AG09319 (cell line): ENCODE measurements around the gene CMTR1.

Source experiments
- DNase-seq: peaks from one replicate; pipeline ENCODE4 v3.0.0-alpha.2; 2010; ENCODE audit warnings: low read depth; ENCODE audit errors: extremely low read depth
- TF ChIP-seq, protein P1 (sequence below): IDR thresholded peaks from 2 replicates; pipeline ENCODE4 v1.5.1; 2011; ENCODE audit warnings: low read depth, mild to moderate bottlenecking, inconsistent platforms, low read length, moderate library complexity

The CMTR1 gene

DNA sequence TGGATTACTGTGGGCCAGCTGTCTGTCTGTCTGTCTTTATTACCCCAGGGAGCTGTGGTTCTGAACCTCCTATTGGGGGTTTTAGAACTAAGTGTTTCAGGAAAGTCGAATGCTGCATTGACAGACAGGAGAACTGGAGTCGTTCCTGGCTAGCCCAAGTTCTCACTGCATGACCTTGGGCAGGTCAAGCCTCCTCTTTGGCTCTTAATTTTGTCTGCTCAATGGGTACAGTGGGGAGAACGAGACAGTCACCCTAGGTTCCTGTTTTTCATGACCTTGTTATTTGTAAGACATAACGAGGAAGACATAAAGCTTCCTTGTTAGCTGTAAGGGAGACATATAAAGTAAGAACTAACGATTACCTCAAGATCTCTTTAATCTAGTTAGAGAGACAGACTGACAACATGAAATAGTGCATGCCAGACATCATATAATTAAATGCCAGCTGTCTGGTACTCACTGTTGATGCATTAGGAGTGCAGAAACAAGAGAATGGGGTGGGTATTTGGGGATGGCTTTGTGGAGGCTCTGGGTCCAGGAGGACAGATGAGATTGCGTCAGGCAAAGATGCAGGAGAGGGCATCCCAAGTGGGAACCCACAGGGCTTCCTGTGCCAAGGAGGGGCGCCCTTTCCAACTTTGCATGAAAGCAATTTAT, 70.4 kb downstream of the CMTR1 start:
- no peak for DNase-seq
- TF ChIP-seq, protein P1, sequence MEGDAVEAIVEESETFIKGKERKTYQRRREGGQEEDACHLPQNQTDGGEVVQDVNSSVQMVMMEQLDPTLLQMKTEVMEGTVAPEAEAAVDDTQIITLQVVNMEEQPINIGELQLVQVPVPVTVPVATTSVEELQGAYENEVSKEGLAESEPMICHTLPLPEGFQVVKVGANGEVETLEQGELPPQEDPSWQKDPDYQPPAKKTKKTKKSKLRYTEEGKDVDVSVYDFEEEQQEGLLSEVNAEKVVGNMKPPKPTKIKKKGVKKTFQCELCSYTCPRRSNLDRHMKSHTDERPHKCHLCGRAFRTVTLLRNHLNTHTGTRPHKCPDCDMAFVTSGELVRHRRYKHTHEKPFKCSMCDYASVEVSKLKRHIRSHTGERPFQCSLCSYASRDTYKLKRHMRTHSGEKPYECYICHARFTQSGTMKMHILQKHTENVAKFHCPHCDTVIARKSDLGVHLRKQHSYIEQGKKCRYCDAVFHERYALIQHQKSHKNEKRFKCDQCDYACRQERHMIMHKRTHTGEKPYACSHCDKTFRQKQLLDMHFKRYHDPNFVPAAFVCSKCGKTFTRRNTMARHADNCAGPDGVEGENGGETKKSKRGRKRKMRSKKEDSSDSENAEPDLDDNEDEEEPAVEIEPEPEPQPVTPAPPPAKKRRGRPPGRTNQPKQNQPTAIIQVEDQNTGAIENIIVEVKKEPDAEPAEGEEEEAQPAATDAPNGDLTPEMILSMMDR, result no peak

- TF ChIP-seq, protein P1, result no peak
- DNase-seq, result no peak
Measured at GRCh38 chr6:37504024-37504423, 71.0 kb downstream of the CMTR1 start.

GRCh38 chr6:37506479-37506878, 73.5 kb downstream of the CMTR1 start:
- TF ChIP-seq, protein P1, result no peak
- no peak for DNase-seq

DNA sequence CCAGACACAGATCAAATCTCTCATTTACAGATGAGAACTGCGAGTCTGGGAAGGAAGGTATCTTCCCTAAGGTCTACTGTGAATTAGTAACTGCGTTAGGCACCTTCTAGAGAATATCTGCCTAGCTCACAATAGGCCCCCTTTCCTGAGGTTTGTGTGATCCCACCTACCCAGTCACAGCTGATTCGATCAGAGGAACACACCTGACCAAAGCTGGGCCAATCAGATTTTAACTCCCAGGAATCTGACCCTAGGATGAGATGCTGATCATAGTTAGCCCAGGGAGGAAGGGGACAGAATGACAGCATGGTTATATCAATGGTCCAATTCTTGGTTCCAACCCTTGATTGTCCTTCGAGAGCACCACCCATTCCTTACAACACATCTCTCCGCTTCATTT, 74.1 kb downstream of the CMTR1 start:
- no peak for DNase-seq
- TF ChIP-seq, protein P1, result no peak

GRCh38 chr6:37507690-37508421, 74.8 kb downstream of the CMTR1 start:
- TF ChIP-seq, protein P1, result no peak
- no peak for DNase-seq

DNA sequence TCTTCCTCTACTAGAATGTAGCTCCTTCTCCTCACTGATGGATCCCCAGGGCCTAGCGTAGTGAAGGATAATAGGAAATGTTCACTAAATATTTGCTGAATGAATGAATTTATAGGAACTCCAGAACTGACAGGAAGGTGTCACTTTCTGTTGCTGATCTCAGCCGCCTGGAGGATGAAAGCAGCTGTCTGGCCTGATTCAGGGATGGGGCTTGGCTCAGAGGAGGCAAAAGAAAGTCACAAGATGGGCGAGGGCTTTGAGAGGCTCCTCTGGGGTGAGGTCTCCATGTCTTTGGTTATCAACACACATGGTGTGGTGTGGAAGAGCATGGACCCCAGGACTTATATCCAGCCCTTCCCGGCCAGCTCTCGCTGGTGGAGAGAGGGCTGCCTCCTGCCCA, 78.2 kb downstream of the CMTR1 start:
- no peak for DNase-seq
- TF ChIP-seq, protein P1, result no peak

DNA sequence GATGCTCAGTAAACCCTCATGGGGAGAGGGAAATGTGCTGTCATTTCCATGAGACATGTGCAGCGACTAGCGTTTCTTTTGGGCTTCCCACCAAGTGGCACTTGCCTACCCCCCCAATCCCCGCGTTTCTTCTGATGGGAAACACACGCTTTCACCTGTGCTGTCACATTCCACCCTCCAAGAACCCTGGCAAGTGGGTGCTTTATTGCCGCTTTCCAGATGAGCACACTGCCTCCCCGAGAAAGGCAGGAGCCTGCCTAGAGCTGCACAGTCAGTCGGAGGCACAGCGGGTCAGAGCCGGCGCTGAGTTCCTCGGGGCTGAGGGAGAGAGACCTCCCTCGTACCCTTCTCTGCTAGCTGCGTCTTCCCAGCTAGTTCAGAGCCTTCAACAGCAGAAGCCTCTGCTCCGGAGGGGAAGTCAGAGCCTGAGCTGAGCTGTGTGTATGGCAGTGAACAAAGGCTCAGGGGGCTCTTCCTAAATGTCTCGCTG, 78.9 kb downstream of the CMTR1 start:
- TF ChIP-seq, protein P1, result no peak
- no peak for DNase-seq
